ENCODE data around the gene SMIM35. TPM values are rescaled to one million over a fixed set of nuclear protein-coding genes. Genes with fewer than 3 reads are reported as not detected.

Gene SMIM35
- total and polyA plus RNA-seq, 2 of the 13 experiments (the other 11 are each of a cell fraction or from before 2014, with no cell fraction given) = not detected

- TF ChIP-seq ZNF577 (CRISPR knock-in tag; IDR thresholded peaks at IDR 0.05; ENCODE audit: borderline replicate concordance, low read depth) = no peak
- TF ChIP-seq ZNF331 (CRISPR knock-in tag; IDR thresholded peaks at IDR 0.05) = no peak
- TF ChIP-seq ZNF296 (CRISPR knock-in tag; conservative IDR thresholded peaks at IDR 0.05) = no peak
- no peak for TF ChIP-seq CC2D1A (CRISPR knock-in tag; IDR thresholded peaks at IDR 0.05)
Observed at GRCh38 chr11:118100691-118101232, 14.0 kb upstream of the SMIM35 start (continued).

GRCh38 chr11:118099838-118100556, 13.2 kb upstream of the SMIM35 start:
- 48% methylated on average over 5 of the region's 10 CpGs for WGBS (ENCODE audit: low lambda C conversion rate)
- no peak overlapping the region for H3K4me3 ChIP-seq (replicated peaks in 1 of 3; ENCODE audit: insufficient read depth in 1 of 3, low read depth in 2 of 3, low read length in 3 of 3)
- H3K4me2 ChIP-seq (ENCODE audit: low read depth, low read length) = no peak overlapping the region
- peaks cover 66% of the 10 kb centered on the region for H3K4me1 ChIP-seq (ENCODE audit: insufficient read depth, low read length)
- BruUV-seq (replicated peaks) = no TSS peak
- H2AFZ ChIP-seq (ENCODE audit: low read length) = no peak overlapping the region
- H3K79me2 ChIP-seq (ENCODE audit: insufficient read depth, low read length) = no peaks in the 10 kb centered on the region
- in situ Hi-C loops (cut with HindIII; ENCODE audit: extremely low pct_ligation_motif_present, low pct_unique_long_range_greater_than_20kb) = no loop called here
- H3K27me3 ChIP-seq (ENCODE audit: control insufficient read depth in 1 of 2, insufficient read depth in 2 of 2, low read length in 2 of 2) = peaks cover 0 to 10% of the 10 kb centered on the region in 2 experiments; a peak in 3 of 5 replicates
- ATAC-seq (peak; percentile 42), FAIRE-seq (no peak), DNase-seq (ENCODE audit: low spot score) (no peak)
- H4K20me1 ChIP-seq (ENCODE audit: insufficient read depth, low read length) = no peaks in the 10 kb centered on the region
- CTCF ChIA-PET (ENCODE audit: low intra/inter-chr PET ratio, low total read pairs) = no interaction called here
- POLR2A ChIA-PET = no interaction called here
- no peaks in the 10 kb centered on the region for H3K9me3 ChIP-seq (ENCODE audit: low read length)
- no peak overlapping the region for H3K27ac ChIP-seq (ENCODE audit: extremely low read length, insufficient read depth, low read length)
- H3K36me3 ChIP-seq (replicated peaks in 1 of 2; ENCODE audit: control insufficient read depth in 1 of 2, insufficient read depth in 2 of 2, low read length in 2 of 2) = no peaks in the 10 kb centered on the region
- intact Hi-C loops (cut with micrococcal nuclease; ENCODE audit: unreplicated experiment) = no loop called here
- H3K9ac ChIP-seq (ENCODE audit: insufficient read depth, low read depth, low read length) = no peak overlapping the region
- no peak for TF ChIP-seq RBM39 (IDR thresholded peaks at IDR 0.05; ENCODE audit: low read depth, low read length, poor library complexity, severe bottlenecking)
- TF ChIP-seq SPEN (CRISPR knock-in tag; IDR thresholded peaks at IDR 0.05; ENCODE audit: low read depth) = no peak
- no peak for TF ChIP-seq GATA4 (IDR thresholded peaks at IDR 0.05; ENCODE audit: borderline replicate concordance, low read depth)
- TF ChIP-seq SALL1 (CRISPR knock-in tag; IDR thresholded peaks at IDR 0.05) = no peak
- TF ChIP-seq TEAD3 (CRISPR knock-in tag; optimal IDR thresholded peaks at IDR 0.05; ENCODE audit: borderline replicate concordance) = peak; percentile 23
- TF ChIP-seq ZKSCAN5 (CRISPR knock-in tag; IDR thresholded peaks at IDR 0.05) = no peak
- no peak for TF ChIP-seq ZBTB40 (IDR thresholded peaks at IDR 0.05)
- TF ChIP-seq ZBTB40 (CRISPR knock-in tag; IDR thresholded peaks at IDR 0.05) = 0 out of 2 replicates have a peak, but pooled peaks have one; percentile 26
- TF ChIP-seq ZSCAN21 (CRISPR knock-in tag; IDR thresholded peaks at IDR 0.05; ENCODE audit: borderline replicate concordance) = no peak
- TF ChIP-seq SOX13 (IDR thresholded peaks at IDR 0.05) = no peak
- TF ChIP-seq SOX13 (CRISPR knock-in tag; conservative IDR thresholded peaks at IDR 0.05 in 1 of 2, IDR thresholded peaks at IDR 0.05 in 1 of 2) = no peak
